HepG2 (cell line): Measurements from ENCODE around the gene ACAP3. TPM values are rescaled to one million over a fixed set of nuclear protein-coding genes. Genes with fewer than 3 reads are reported as not detected.

Experiments
- ATAC-seq: fragments of 200-7000 bp; cut with Tn5 transposase; 3 replicates; pipeline ENCODE4 v1.9.1; 2020; ENCODE audit warnings: mild to moderate bottlenecking, moderate library complexity
- BruUV-seq: library from RNA; stranded (reverse); fragments of 400-500 nt; replicated peaks from 2 replicates; lab custom pipeline; 2021; lab: Mats Ljungman, UMichigan
- CTCF ChIA-PET: fragments of 300-600 bp; formaldehyde crosslinking; extraction: SDS; loops from one replicate; lab custom pipeline; 2021; ENCODE audit warnings: low total read pairs, inconsistent platforms, low intra/inter-chr PET ratio; lab: Yijun Ruan, JAX
- POLR2A ChIA-PET: fragments of 350-600 bp; sonication (Branson Sonifier 250); formaldehyde crosslinking; loops from one replicate; lab custom pipeline; 2020; ENCODE audit warnings: antibody characterized with exemption, inconsistent platforms; lab: Yijun Ruan, JAX
- DNase-seq: peaks from one replicate; pipeline ENCODE4 v3.0.0-alpha.2; 2015; ENCODE audit warnings: low spot score
- FAIRE-seq: peaks from 3 replicates; lab custom pipeline; 2011; peaks lifted over from hg19 to GRCh38; lab: Jason Lieb, UNC
- H2AFZ ChIP-seq: one replicate; pipeline ENCODE4 v1.6.1; 2011; ENCODE audit warnings: low read length, inconsistent platforms
- H3K27ac ChIP-seq: fragments of 300-600 bp; 3 replicates; pipeline ENCODE4 v1.8.0; 2011; ENCODE audit warnings: mixed run types, mild to moderate bottlenecking, mixed read lengths, low read length, inconsistent platforms; ENCODE audit not compliant: insufficient read depth; ENCODE audit errors: extremely low read length
- H3K27me3 ChIP-seq, 2 experiments: fragments of 200-600 bp in 1 of 2; 2 replicates in 1 of 2; 3 replicates in 1 of 2; pipeline versions ENCODE4 v1.6.0 to v1.8.0; 2011; ENCODE audit warnings: low read length in 2 of 2, mild to moderate bottlenecking in 2 of 2, moderate library complexity in 2 of 2, inconsistent platforms in 1 of 2; ENCODE audit not compliant: insufficient read depth in 2 of 2, control insufficient read depth in 1 of 2
- H3K36me3 ChIP-seq, 2 experiments: fragments of 200-600 bp in 1 of 2; replicated peaks in 1 of 2; 2 replicates in 1 of 2; 3 replicates in 1 of 2; pipeline versions ENCODE4 v1.5.1 to v1.8.0; 2011; ENCODE audit warnings: low read length in 2 of 2, inconsistent platforms in 1 of 2; ENCODE audit not compliant: insufficient read depth in 2 of 2, control insufficient read depth in 1 of 2
- H3K4me1 ChIP-seq: 2 replicates; pipeline ENCODE4 v1.5.1; 2012; ENCODE audit warnings: low read length, inconsistent platforms; ENCODE audit not compliant: insufficient read depth
- H3K4me2 ChIP-seq: 2 replicates; pipeline ENCODE4 v1.6.0; 2011; ENCODE audit warnings: low read depth, low read length, inconsistent platforms
- H3K4me3 ChIP-seq, 3 experiments: fragments of 200-600 bp in 1 of 3; sonication (generic), shearing (Covaris generic) in 1 of 3; replicated peaks in 1 of 3; 2 replicates each; pipeline ENCODE4 v1.5.1; 2011 to 2016; ENCODE audit warnings: low read length in 3 of 3, inconsistent platforms in 2 of 3, low read depth in 2 of 3, mild to moderate bottlenecking in 2 of 3, control low read depth in 1 of 3, mixed read lengths in 1 of 3; ENCODE audit not compliant: insufficient read depth in 1 of 3
- H3K79me2 ChIP-seq: one replicate; pipeline ENCODE4 v1.6.1; 2011; ENCODE audit warnings: low read length, inconsistent platforms; ENCODE audit not compliant: insufficient read depth
- H3K9ac ChIP-seq: 2 replicates; pipeline ENCODE4 v1.6.0; 2011; ENCODE audit warnings: mild to moderate bottlenecking, low read depth, low read length, inconsistent platforms; ENCODE audit not compliant: insufficient read depth
- H3K9me3 ChIP-seq: 2 replicates; pipeline ENCODE4 v1.5.1; 2012; ENCODE audit warnings: mild to moderate bottlenecking, low read length
- H4K20me1 ChIP-seq: 2 replicates; pipeline ENCODE4 v1.6.0; 2011; ENCODE audit warnings: inconsistent platforms, mild to moderate bottlenecking, low read length, moderate library complexity; ENCODE audit not compliant: insufficient read depth
- AGO2 ChIP-seq: fragments of 200-400 bp; formaldehyde crosslinking; optimal IDR thresholded peaks from 2 replicates; pipeline ENCODE3; 2017; ENCODE audit warnings: mild to moderate bottlenecking, low read depth, low read length, moderate library complexity
- AKAP8 ChIP-seq: sonication (generic); formaldehyde crosslinking; IDR thresholded peaks from 2 replicates; pipeline ENCODE4 v1.5.1; 2020; ENCODE audit warnings: mild to moderate bottlenecking, missing genetic modification reagents
- CENPX ChIP-seq: sonication (generic); formaldehyde crosslinking; IDR thresholded peaks from 2 replicates; pipeline ENCODE4 v1.9.0; 2021; ENCODE audit warnings: mild to moderate bottlenecking, missing genetic modification reagents, moderate library complexity
- HINFP ChIP-seq: sonication (generic); formaldehyde crosslinking; IDR thresholded peaks from 2 replicates; pipeline ENCODE4 v1.4.0; 2020; ENCODE audit warnings: low read depth, mild to moderate bottlenecking, missing genetic modification reagents
- MAFF ChIP-seq: IDR thresholded peaks from 2 replicates; pipeline ENCODE4 v1.6.1; 2011; ENCODE audit warnings: low read depth, low read length, improper control_type of control experiment
- REL ChIP-seq: sonication (generic); formaldehyde crosslinking; conservative IDR thresholded peaks from 2 replicates; pipeline ENCODE4 v1.8.0; 2022; ENCODE audit warnings: mild to moderate bottlenecking, missing genetic modification reagents, moderate library complexity
- SIN3B ChIP-seq: fragments of 150-350 bp; IDR thresholded peaks from 2 replicates; pipeline ENCODE4 v1.6.1; 2014; ENCODE audit warnings: low read length
- SNAPC2 ChIP-seq: sonication (generic); formaldehyde crosslinking; IDR thresholded peaks from 2 replicates; pipeline ENCODE4 v1.8.1; 2022; ENCODE audit warnings: mild to moderate bottlenecking, missing genetic modification reagents
- SRSF9 ChIP-seq: fragments of 200-400 bp; formaldehyde crosslinking; IDR thresholded peaks from 2 replicates; pipeline ENCODE4 v1.6.1; 2018; ENCODE audit warnings: borderline replicate concordance, mild to moderate bottlenecking, low read depth, low read length; ENCODE audit not compliant: insufficient read depth, poor library complexity, severe bottlenecking
- SUZ12 ChIP-seq: fragments of 150-350 bp; IDR thresholded peaks from 2 replicates; pipeline ENCODE4 v1.6.1; 2014; ENCODE audit warnings: low read depth, low read length
- TFDP2 ChIP-seq: sonication (generic); formaldehyde crosslinking; IDR thresholded peaks from 2 replicates; pipeline ENCODE4 v1.4.0; 2020; ENCODE audit warnings: missing genetic modification reagents
- TP53 ChIP-seq: sonication (generic); formaldehyde crosslinking; conservative IDR thresholded peaks from 2 replicates; pipeline ENCODE4 v1.4.0; 2020; ENCODE audit warnings: missing genetic modification reagents
- ZBTB38 ChIP-seq: sonication (generic); formaldehyde crosslinking; IDR thresholded peaks from 2 replicates; pipeline ENCODE4 v1.5.1; 2020; ENCODE audit warnings: mild to moderate bottlenecking, missing genetic modification reagents
- ZNF180 ChIP-seq: sonication (generic); formaldehyde crosslinking; IDR thresholded peaks from 2 replicates; pipeline ENCODE4 v1.4.0; 2020; ENCODE audit warnings: low read depth, missing genetic modification reagents, borderline replicate concordance
- ZNF24 ChIP-seq: fragments of 450-650 bp; IDR thresholded peaks from 2 replicates; pipeline ENCODE4 v1.6.1; 2017; ENCODE audit warnings: antibody characterized with exemption, mild to moderate bottlenecking
- ZNF263 ChIP-seq: sonication (generic); formaldehyde crosslinking; IDR thresholded peaks from 2 replicates; pipeline ENCODE4 v1.4.0; 2020; ENCODE audit warnings: missing genetic modification reagents
- ZNF274 ChIP-seq: sonication (generic); formaldehyde crosslinking; IDR thresholded peaks from 2 replicates; pipeline ENCODE4 v1.5.1; 2020; ENCODE audit warnings: mild to moderate bottlenecking, missing genetic modification reagents
- ZNF317 ChIP-seq: sonication (generic); formaldehyde crosslinking; IDR thresholded peaks from 2 replicates; pipeline ENCODE4 v1.5.0; 2020; ENCODE audit warnings: mild to moderate bottlenecking, missing genetic modification reagents
- ZNF350 ChIP-seq: sonication (generic); formaldehyde crosslinking; IDR thresholded peaks from 2 replicates; pipeline ENCODE4 v1.4.0; 2020; ENCODE audit warnings: mild to moderate bottlenecking, low read depth, missing genetic modification reagents, borderline replicate concordance
- ZNF607 ChIP-seq: sonication (generic); formaldehyde crosslinking; IDR thresholded peaks from 2 replicates; pipeline ENCODE4 v1.5.1; 2020; ENCODE audit warnings: missing genetic modification reagents, mild to moderate bottlenecking, borderline replicate concordance
- ZNF713 ChIP-seq: sonication (generic); formaldehyde crosslinking; IDR thresholded peaks from 2 replicates; pipeline ENCODE4 v1.4.0; 2020; ENCODE audit warnings: mild to moderate bottlenecking, missing genetic modification reagents
- ZNF740 ChIP-seq: sonication (generic); formaldehyde crosslinking; IDR thresholded peaks from 2 replicates; pipeline ENCODE4 v1.4.0; 2020; ENCODE audit warnings: missing genetic modification reagents
- ZNF75D ChIP-seq: sonication (generic); formaldehyde crosslinking; IDR thresholded peaks from 2 replicates; pipeline ENCODE4 v1.8.1; 2023; ENCODE audit warnings: missing genetic modification reagents, mild to moderate bottlenecking, borderline replicate concordance
- ZNF768 ChIP-seq: sonication (generic); formaldehyde crosslinking; IDR thresholded peaks from 2 replicates; pipeline ENCODE4 v1.4.0; 2020; ENCODE audit warnings: missing genetic modification reagents
- ZNF775 ChIP-seq: sonication (generic); formaldehyde crosslinking; IDR thresholded peaks from 2 replicates; pipeline ENCODE4 v1.4.0; 2020; ENCODE audit warnings: missing genetic modification reagents, mild to moderate bottlenecking, moderate library complexity, borderline replicate concordance
- WGBS: methylation state at CpG from one replicate; pipeline ENCODE4 v1.1.6; 2017; ENCODE audit warnings: low lambda C conversion rate; 5-methylcytosine and 5-hydroxymethylcytosine counted together
- in situ Hi-C: cut with HindIII; loops from 2 replicates; pipeline ENCODE4 v1.10.0; 2017; ENCODE audit warnings: low pct_unique_long_range_greater_than_20kb; ENCODE audit not compliant: extremely low pct_ligation_motif_present
- intact Hi-C: fragments of 100-400 bp; cut with micrococcal nuclease; formaldehyde crosslinking; loops from one replicate; pipeline ENCODE4 v1.10.0; 2022; ENCODE audit not compliant: unreplicated experiment
- polyA plus RNA-seq, 8 experiments: library from polyadenylated mRNA; depleted of rRNA in 3 of 8; stranded (reverse) in 7 of 8; unstranded in 1 of 8; fragments of >200 nt; fragmentation: Illumina TruSeq in 4 of 8; extraction: Trizol in 4 of 8; gene quantifications; 2 replicates each; pipeline versions ENCODE4 v1.2.1 to v1.2.3, GENCODE V29; 2011 to 2016; ENCODE audit warnings: low read depth in 4 of 8, missing spikeins in 1 of 8, mixed read lengths in 1 of 8; ENCODE audit not compliant: insufficient read depth in 1 of 8
- total RNA-seq, 5 experiments: library from RNA; depleted of rRNA; stranded (reverse); fragments of >200 nt; fragmentation: Illumina TruSeq; extraction: Trizol; gene quantifications; 2 replicates each; pipeline ENCODE4 v1.2.3, GENCODE V29; 2016; ENCODE audit warnings: low read depth in 1 of 5

Gene ACAP3
- total and polyA plus RNA-seq, 2 of the 13 experiments (the other 11 are each of a cell fraction or from before 2014, with no cell fraction given), result 29.4 to 50.8 TPM

- no peak overlapping the region for H3K9ac ChIP-seq
- CTCF ChIA-PET, result no interaction called here
- in situ Hi-C loops, result no loop called here
- WGBS, result 85% methylated on average over 5 of the region's 9 CpGs
- H3K79me2 ChIP-seq, result peaks cover 15% of the 10 kb centered on the region
- no peaks in the 10 kb centered on the region for H3K36me3 ChIP-seq
- FAIRE-seq, result no peak
- no peaks in the 10 kb centered on the region; a peak in 1 of 5 replicates for H3K27me3 ChIP-seq
- no peaks in the 10 kb centered on the region for H3K9me3 ChIP-seq
- DNase-seq, result no peak
- POLR2A ChIA-PET, result no interaction called here
- H3K4me3 ChIP-seq, result no peak overlapping the region
- H3K27ac ChIP-seq, result no peak overlapping the region
- H3K4me2 ChIP-seq, result no peak overlapping the region
- intact Hi-C loops, result no loop called here
- H3K4me1 ChIP-seq, result peaks cover 33% of the 10 kb centered on the region
- ATAC-seq, result no peak
- H4K20me1 ChIP-seq, result no peaks in the 10 kb centered on the region; the same call in 1 of the 2 replicates
- BruUV-seq, result no TSS peak
- no peak overlapping the region for H2AFZ ChIP-seq
- TF ChIP-seq CENPX (CRISPR knock-in tag), result no peak
- no peak for TF ChIP-seq ZNF180 (CRISPR knock-in tag)
- TF ChIP-seq ZNF775 (CRISPR knock-in tag), result no peak
- TF ChIP-seq ZNF274 (CRISPR knock-in tag), result no peak
- no peak for TF ChIP-seq SIN3B
- TF ChIP-seq TFDP2 (CRISPR knock-in tag), result no peak
- no peak for TF ChIP-seq ZNF317 (CRISPR knock-in tag)
- TF ChIP-seq ZNF607 (CRISPR knock-in tag), result no peak
- TF ChIP-seq SUZ12, result no peak
- 0 out of 2 replicates have a peak, but pooled peaks have one; percentile 22 for TF ChIP-seq ZBTB38 (CRISPR knock-in tag)
- peak; percentile 61; the same call in 1 of the 2 replicates for TF ChIP-seq AKAP8
- TF ChIP-seq SRSF9, result no peak
- peak; percentile 93 for TF ChIP-seq ZNF263 (CRISPR knock-in tag)
- no peak; the same call in 1 of the 2 replicates for TF ChIP-seq ZNF768 (CRISPR knock-in tag)
- TF ChIP-seq TP53 (CRISPR knock-in tag), result no peak
- no peak for TF ChIP-seq ZNF740 (CRISPR knock-in tag)
- no peak for TF ChIP-seq REL (CRISPR knock-in tag)
- peak; percentile 76 for TF ChIP-seq AGO2
- TF ChIP-seq MAFF, result no peak
- no peak for TF ChIP-seq ZNF75D (CRISPR knock-in tag)
- TF ChIP-seq ZNF24, result no peak
- no peak for TF ChIP-seq SNAPC2 (CRISPR knock-in tag)
- no peak for TF ChIP-seq ZNF713 (CRISPR knock-in tag)
- no peak for TF ChIP-seq HINFP (CRISPR knock-in tag)
- TF ChIP-seq ZNF350 (CRISPR knock-in tag), result no peak
These were observed 5.7 kb downstream of the ACAP3 start for GRCh38 chr1:1302006-1302430.
